Thymus (tissue), 11 donors: ENCODE measurements around the gene KIF26A. TPM values are rescaled to one million over a fixed set of nuclear protein-coding genes. Genes with fewer than 3 reads are reported as not detected.

Experiments used
- DNase-seq, 9 donors: peaks; one replicate each; pipeline ENCODE4 v3.0.0-alpha.2; 2013; ENCODE audit warnings: low spot score in 9 of 9, low read depth in 6 of 9, missing footprints in 1 of 9
- H3K27ac ChIP-seq, 2 donors: one replicate each; pipeline ENCODE4 v1.5.1; 2013; ENCODE audit warnings: control low read depth in 1 of 2, low read depth in 1 of 2, low read length in 1 of 2, mild to moderate bottlenecking in 1 of 2, moderate library complexity in 1 of 2
- H3K27me3 ChIP-seq, 2 donors: one replicate each; pipeline ENCODE4 v1.5.1; 2013; ENCODE audit warnings: low read length in 1 of 2; ENCODE audit not compliant: control insufficient read depth in 2 of 2, insufficient read depth in 1 of 2
- H3K36me3 ChIP-seq, 2 donors: one replicate each; pipeline ENCODE4 v1.5.1; 2013; ENCODE audit warnings: low read length in 1 of 2, mild to moderate bottlenecking in 1 of 2, moderate library complexity in 1 of 2; ENCODE audit not compliant: control insufficient read depth in 2 of 2, insufficient read depth in 2 of 2
- H3K4me1 ChIP-seq, 2 donors: one replicate each; pipeline ENCODE4 v1.5.1; 2013; ENCODE audit warnings: low read length in 2 of 2; ENCODE audit not compliant: control insufficient read depth in 2 of 2, insufficient read depth in 2 of 2
- H3K4me3 ChIP-seq, 2 donors: one replicate each; pipeline ENCODE4 v1.5.1; 2013; ENCODE audit warnings: low read length in 2 of 2, control low read depth in 1 of 2, mild to moderate bottlenecking in 1 of 2
- H3K9me3 ChIP-seq, 2 donors: one replicate each; pipeline ENCODE4 v1.5.1; 2013; ENCODE audit warnings: low read length in 1 of 2, mild to moderate bottlenecking in 1 of 2; ENCODE audit not compliant: control insufficient read depth in 2 of 2, insufficient read depth in 1 of 2
- WGBS: extraction: QIAGEN DNeasy Blood & Tissue Kit; methylation state at CpG from one replicate; pipeline ENCODE4 v1.1.7; 2013; 5-methylcytosine and 5-hydroxymethylcytosine counted together
- polyA plus RNA-seq: library from polyadenylated mRNA; stranded (reverse); fragments of 200-250 nt; gene quantifications from one replicate; pipeline ENCODE4 v1.2.3, GENCODE V29; 2013
- total RNA-seq: library from RNA; stranded (reverse); fragments of 120-200 nt; gene quantifications from one replicate; pipeline ENCODE4 v1.2.4, GENCODE V29; 2013
- donor health status: healthy.

The KIF26A gene
- total and polyA plus RNA-seq, 2 donors: 1.7 TPM

DNA sequence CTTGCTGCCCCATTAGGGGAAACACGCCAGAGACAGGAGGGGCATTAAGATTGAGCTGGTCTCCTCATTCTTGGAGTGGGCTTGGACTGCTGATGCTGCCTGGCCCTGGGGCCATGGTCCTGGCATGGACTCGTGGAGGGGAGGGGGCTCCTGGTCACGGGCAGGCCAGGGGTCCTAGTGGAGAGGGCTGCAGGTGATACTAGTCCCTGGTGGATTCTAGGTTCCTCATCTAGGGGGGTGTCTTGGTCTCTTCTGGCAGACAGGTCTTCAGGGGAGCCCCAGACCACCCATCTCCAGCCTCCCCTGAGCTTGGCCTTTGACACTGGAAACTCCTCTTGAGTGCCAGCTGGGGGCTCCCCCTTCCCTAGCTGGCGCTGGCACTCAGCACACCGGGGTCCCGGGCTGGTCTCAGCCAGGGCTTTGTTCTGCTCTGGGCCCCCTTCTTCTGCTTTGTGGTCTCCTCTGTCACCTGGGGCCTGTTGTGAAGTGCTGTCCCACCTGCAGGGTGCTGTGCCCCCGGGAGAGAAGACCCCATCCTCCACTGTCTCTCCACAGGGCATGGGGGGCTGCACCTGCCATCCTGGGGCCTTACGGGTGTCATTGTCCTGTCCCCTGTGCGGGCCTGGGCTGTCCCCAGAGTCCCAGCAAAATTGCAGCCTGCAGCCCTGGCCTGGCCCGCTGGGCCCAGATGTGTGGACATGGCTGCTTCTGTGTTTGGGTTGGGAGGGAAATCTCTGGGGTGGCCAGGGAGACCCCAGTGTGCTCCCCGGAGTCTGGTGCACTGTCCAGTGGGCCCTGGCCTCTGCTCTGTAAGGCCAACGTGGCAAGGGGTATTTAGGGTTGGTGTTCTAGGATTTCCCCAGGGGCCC is 2.3 kb downstream of the KIF26A start:
- 92% methylated on average over 12 of the region's 12 CpGs for WGBS
- no peaks in the 10 kb centered on the region for H3K36me3 ChIP-seq
- H3K27me3 ChIP-seq: peaks cover 47 to 53% of the 10 kb centered on the region in 2 donors
- H3K4me1 ChIP-seq: peaks cover 0 to 7% of the 10 kb centered on the region in 2 donors
- no peak overlapping the region for H3K4me3 ChIP-seq
- no peak overlapping the region for H3K27ac ChIP-seq
- no peak for DNase-seq
- H3K9me3 ChIP-seq: no peaks in the 10 kb centered on the region

DNA sequence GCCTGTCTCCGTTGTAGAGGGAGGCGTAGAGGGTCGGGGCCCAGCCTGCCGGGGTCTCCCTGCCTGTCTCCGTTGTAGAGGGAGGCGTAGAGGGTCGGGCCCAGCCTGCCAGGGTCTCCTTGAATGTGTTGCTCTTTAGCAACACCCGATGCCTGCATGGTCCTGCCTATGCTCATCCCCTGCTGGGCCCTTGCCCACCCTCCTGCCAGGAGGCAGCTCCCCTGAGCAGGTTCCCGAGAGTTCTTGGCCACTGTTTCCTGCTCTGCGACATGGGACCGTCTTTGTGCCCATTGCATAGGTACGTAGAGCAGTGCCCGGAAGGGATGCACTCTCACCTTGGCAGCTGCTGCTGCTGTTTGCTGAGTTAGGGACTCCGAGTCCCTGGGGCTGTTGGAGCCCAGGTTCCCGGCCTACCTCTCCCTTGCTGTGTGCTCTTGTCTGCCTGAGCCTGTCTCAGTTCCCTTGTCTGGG is 3.3 kb downstream of the KIF26A start:
- no peak overlapping the region for H3K4me3 ChIP-seq
- H3K9me3 ChIP-seq: no peaks in the 10 kb centered on the region
- 94% methylated on average over 15 of the region's 15 CpGs for WGBS
- no peak for DNase-seq
- H3K27ac ChIP-seq: no peak overlapping the region
- peaks cover 0 to 5% of the 10 kb centered on the region in 2 donors for H3K4me1 ChIP-seq
- no peaks in the 10 kb centered on the region for H3K36me3 ChIP-seq
- peaks cover 40 to 44% of the 10 kb centered on the region in 2 donors for H3K27me3 ChIP-seq

DNA sequence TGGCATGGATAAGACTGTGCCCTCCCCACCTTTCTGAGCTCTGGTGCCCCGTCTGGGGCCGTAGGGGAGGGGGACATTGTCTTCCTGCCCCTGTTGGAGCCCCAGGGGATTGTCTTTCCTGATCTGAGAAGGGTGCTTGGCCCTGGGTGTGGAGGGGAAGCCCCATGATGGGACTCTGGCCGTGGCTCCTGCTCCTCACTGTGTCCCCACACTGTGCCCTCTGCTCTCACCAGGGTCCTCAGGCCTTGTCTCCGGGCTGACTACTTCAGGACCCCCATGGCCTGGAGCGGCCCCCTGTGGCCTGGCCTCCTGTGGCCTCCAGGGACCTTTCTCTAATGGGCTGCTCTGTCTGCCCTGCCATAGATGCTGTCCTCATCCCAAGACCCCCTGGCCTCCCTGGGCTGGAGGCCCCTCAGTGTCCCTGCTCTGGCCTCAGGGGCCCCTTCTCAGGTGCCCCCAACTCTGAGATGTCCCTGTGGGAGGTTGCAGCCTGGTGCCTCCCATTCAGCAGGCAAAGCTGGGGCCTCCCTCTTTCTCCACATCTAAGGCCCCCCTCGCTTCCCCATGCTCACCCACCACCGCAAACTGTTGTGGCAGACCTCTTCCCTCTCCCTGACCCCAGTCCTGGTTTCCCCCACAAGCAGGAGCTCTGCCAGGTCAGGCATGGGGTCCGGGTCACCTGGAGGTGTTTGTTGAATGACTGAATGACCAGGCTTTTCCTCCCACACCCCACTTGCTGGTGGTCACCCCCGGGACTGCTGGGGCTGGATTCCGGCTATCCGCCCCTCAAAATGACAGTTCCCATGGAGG is 4.0 kb downstream of the KIF26A start:
- Histone ChIP-seq H3K27ac (no peak overlapping the region), H3K36me3 (no peaks in the 10 kb centered on the region), H3K9me3 (no peaks in the 10 kb centered on the region), H3K4me3 (no peak overlapping the region), H3K27me3 (peaks cover 33 to 37% of the 10 kb centered on the region in 2 donors), H3K4me1 (peaks cover 0 to 5% of the 10 kb centered on the region in 2 donors)
- 82% methylated on average over 11 of the region's 11 CpGs for WGBS
- no peak for DNase-seq

DNA sequence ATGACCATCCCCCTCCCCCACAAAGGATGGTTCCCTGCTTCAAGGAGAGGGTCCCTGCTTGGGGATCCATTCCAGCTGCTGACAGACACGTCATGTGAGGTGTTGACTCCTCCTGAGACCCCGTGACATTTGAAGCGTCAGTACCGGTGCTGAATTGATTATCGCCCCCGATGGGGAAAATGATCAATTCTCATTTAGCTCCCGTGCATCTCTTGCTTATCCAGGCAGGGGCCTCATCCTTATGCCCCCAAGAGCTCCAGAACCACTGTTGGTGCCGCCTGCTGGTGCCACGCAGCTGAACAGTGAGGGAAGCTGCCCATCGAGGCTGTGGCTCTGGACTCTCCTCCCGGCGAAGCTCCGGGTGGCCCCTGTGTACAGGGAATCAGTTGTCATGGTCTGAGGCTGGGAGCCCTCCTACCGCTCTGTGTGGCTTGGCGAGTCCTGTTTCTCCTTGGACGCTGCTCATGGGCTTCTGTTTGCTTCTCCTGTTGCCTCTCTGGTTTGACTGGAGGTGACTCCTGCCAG is 4.6 kb downstream of the KIF26A start:
- WGBS: 93% methylated on average over 16 of the region's 16 CpGs
- H3K9me3 ChIP-seq: no peaks in the 10 kb centered on the region
- H3K4me3 ChIP-seq: no peak overlapping the region
- DNase-seq: no peak
- peaks cover 26 to 30% of the 10 kb centered on the region in 2 donors for H3K27me3 ChIP-seq
- no peak overlapping the region for H3K27ac ChIP-seq
- H3K4me1 ChIP-seq: peaks cover 0 to under 1% of the 10 kb centered on the region in 2 donors
- no peaks in the 10 kb centered on the region for H3K36me3 ChIP-seq

DNA sequence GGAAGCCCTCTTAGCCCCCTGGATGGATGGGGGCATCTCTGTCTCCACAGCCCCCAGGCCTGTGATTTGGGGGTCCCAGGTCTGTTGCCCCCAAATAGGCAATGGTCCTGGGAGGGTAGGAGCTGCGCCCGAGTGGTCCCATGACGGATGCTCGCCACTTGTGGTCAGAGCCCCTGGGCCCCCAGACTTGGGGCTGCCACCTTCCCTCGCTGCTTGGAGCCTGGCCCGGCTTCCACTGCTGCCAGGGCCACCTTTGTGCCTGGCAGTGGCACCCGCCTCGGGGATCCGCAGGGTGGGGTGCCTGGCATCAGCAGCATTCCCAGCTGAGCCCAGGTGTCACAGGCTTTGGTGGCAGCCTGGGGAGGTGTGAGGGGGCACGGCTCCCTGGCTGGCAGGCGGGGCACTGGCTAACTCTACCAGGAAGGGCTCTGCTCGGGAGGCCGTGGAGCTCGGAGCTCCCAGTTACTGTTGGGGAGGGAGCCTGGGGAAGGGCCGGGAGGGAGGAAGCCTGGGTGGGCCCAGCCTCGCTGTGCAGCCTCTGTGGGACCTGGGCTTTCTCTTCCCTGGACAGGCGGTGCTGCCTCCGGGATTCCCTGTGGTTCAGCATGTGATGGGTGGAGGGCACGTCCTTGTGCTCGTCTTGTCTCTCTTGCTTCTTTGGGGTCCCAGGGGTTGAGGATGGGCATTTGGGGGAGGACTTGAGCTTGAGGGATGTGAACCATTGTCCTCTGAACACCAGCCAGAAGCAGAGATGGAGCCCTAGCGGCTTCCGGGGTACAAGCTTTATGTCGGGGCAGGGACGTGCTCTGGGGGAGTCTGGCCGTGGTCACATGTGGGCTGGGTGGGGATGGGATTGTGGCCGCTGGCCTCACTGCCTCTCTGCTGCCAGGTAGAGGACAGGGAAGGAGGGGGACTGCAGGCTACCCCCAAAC is 5.4 kb downstream of the KIF26A start:
- H3K36me3 ChIP-seq: no peaks in the 10 kb centered on the region
- H3K4me3 ChIP-seq: no peak overlapping the region
- no peaks in the 10 kb centered on the region for H3K9me3 ChIP-seq
- no peak for DNase-seq
- H3K27ac ChIP-seq: no peak overlapping the region
- peaks cover 21 to 22% of the 10 kb centered on the region in 2 donors for H3K27me3 ChIP-seq
- WGBS: 87% methylated on average over 26 of the region's 26 CpGs
- H3K4me1 ChIP-seq: no peaks in the 10 kb centered on the region

DNA sequence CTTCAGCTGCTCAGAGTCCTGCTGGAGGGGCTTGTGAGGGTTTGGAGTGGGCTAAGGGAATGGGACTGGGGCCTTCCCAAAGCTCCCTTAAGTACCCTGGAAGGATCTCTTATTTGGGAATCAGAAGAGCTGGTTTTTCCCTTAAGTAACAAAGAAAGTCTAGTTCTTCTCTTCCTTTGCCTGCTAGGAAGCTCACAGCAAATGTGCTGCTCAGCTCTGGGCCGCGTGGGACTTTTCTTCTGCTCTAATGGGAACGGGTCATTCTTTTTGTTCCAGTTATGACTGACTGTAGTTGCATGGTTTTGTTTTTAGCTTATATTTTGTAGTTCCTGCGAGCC is 6.0 kb downstream of the KIF26A start:
- Histone ChIP-seq H3K4me1 (no peaks in the 10 kb centered on the region), H3K9me3 (no peaks in the 10 kb centered on the region)

DNA sequence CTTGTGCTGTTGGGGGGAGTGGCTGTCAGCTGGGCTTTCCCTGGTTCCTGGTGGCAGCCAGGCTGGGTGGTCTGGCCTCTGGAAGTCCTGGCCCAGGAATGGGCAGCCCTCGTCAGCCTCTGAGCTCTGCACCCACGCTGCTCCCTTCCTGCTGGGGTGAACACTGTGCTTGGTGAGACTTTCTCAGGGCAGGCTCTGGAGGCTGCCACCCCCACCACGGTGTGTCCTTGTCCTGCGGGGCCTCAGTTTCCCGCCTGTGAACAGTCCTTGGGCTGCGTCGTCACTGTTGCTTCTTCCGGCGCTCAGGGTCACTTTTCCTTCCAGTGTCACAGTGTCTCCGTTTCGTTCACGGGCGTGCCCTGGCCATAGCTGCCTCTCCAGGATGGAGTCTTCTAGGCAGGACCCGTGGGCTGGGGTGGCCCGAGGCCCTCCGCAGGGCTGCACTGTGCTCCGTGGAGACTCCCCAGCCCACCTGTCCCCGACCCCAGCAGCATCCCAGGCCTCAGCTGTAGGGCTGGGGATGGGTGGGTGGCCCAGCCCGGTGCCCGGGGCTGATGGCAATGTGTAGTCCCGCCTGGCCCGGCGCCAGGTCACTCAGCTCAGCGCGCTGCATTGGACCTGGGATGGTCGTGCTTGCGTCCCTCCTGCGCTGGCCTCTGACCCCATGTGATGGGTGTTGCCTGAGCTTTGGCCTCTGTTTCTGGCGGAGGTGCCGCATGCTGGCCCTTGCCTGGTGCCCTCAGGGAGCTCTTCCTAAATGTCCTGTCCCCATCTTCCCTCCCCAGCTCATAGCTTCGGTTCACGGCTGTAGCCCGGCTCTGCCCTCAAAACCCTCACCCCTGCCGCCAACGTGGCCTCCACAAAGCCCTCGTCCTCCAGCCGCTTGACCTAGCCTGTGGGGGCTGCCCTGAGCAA is 6.8 kb downstream of the KIF26A start:
- peaks cover 8 to 9% of the 10 kb centered on the region in 2 donors for H3K27me3 ChIP-seq
- H3K4me3 ChIP-seq: no peak overlapping the region
- H3K9me3 ChIP-seq: no peaks in the 10 kb centered on the region
- no peaks in the 10 kb centered on the region for H3K36me3 ChIP-seq
- H3K27ac ChIP-seq: no peak overlapping the region
- WGBS: 92% methylated on average over 37 of the region's 37 CpGs
- no peaks in the 10 kb centered on the region for H3K4me1 ChIP-seq
- no peak for DNase-seq

More for the DNA sequence above, 6.0 kb downstream of the KIF26A start:
- no peak for DNase-seq
- H3K27ac ChIP-seq: no peak overlapping the region
- H3K4me3 ChIP-seq: no peak overlapping the region
- H3K27me3 ChIP-seq: peaks cover 15 to 16% of the 10 kb centered on the region in 2 donors
- H3K36me3 ChIP-seq: no peaks in the 10 kb centered on the region
- 88% methylated on average over 4 of the region's 4 CpGs for WGBS
